GM12878 (cell line): ENCODE results near the gene PLCG2. TPM values are rescaled to one million over a fixed set of nuclear protein-coding genes. Genes with fewer than 3 reads are reported as not detected.

ENCODE experiments used
- ATAC-seq: fragments of 200-7000 bp; cut with Tn5 transposase; 3 replicates; pipeline ENCODE4 v1.9.1; 2020; ENCODE audit warnings: mild to moderate bottlenecking, moderate library complexity
- BruUV-seq: library from RNA; stranded (reverse); fragments of 400-500 nt; replicated peaks from 2 replicates; lab custom pipeline; 2021; lab: Mats Ljungman, UMichigan
- CTCF ChIA-PET: fragments of 300-600 bp; sonication (Branson Sonifier 250); formaldehyde crosslinking; extraction: SDS; loops from one replicate; lab custom pipeline; 2021; ENCODE audit warnings: inconsistent platforms; lab: Yijun Ruan, JAX
- POLR2A ChIA-PET: fragments of 350-600 bp; formaldehyde crosslinking; extraction: SDS; loops from one replicate; lab custom pipeline; 2021; ENCODE audit warnings: inconsistent platforms; lab: Charles Lee
- RAD21 ChIA-PET: fragments of 300-600 bp; sonication (Branson Sonifier 250); formaldehyde crosslinking; loops from one replicate; lab custom pipeline; 2023; ENCODE audit warnings: antibody characterized with exemption; ENCODE audit not compliant: unreplicated experiment; lab: Charles Lee
- SMC1A ChIA-PET: fragments of 300-600 bp; sonication (Branson Sonifier 250); formaldehyde crosslinking; loops from one replicate; lab custom pipeline; 2023; ENCODE audit not compliant: unreplicated experiment, uncharacterized antibody; lab: Charles Lee
- DNase-seq: peaks from one replicate; pipeline ENCODE4 v3.0.0-alpha.2; 2011; ENCODE audit warnings: low read depth, low spot score
- FAIRE-seq: peaks from 3 replicates; lab custom pipeline; 2011; peaks lifted over from hg19 to GRCh38; lab: Jason Lieb, UNC
- H2AFZ ChIP-seq: 2 replicates; pipeline ENCODE4 v1.6.0; 2011; ENCODE audit warnings: low read depth, low read length, control low read depth; ENCODE audit not compliant: control insufficient read depth
- H3K27ac ChIP-seq: 2 replicates; pipeline ENCODE4 v1.5.1; 2011; ENCODE audit warnings: control low read depth; ENCODE audit not compliant: control insufficient read depth, insufficient read depth
- H3K27me3 ChIP-seq, 2 experiments: replicated peaks in 1 of 2; 2 replicates each; pipeline versions ENCODE4 v1.6.0 to v1.6.1; 2011; ENCODE audit warnings: low read length in 1 of 2; ENCODE audit not compliant: control insufficient read depth in 2 of 2, insufficient read depth in 2 of 2
- H3K36me3 ChIP-seq, 2 experiments: 2 replicates each; pipeline ENCODE4 v1.5.1; 2011; ENCODE audit warnings: low read length in 1 of 2; ENCODE audit not compliant: control insufficient read depth in 2 of 2, insufficient read depth in 2 of 2
- H3K4me1 ChIP-seq: 2 replicates; pipeline ENCODE4 v1.6.1; 2011; ENCODE audit warnings: mild to moderate bottlenecking, low read length, moderate library complexity, mixed read lengths; ENCODE audit not compliant: control insufficient read depth, insufficient read depth
- H3K4me2 ChIP-seq: 2 replicates; pipeline ENCODE4 v1.6.0; 2011; ENCODE audit warnings: control low read depth; ENCODE audit not compliant: control insufficient read depth, insufficient read depth
- H3K4me3 ChIP-seq: fragments of 200-600 bp; sonication (generic); 2 replicates; pipeline ENCODE4 v1.5.1; 2016
- H3K79me2 ChIP-seq: 2 replicates; pipeline ENCODE4 v1.6.0; 2011; ENCODE audit warnings: low read length; ENCODE audit not compliant: control insufficient read depth, insufficient read depth
- H3K9ac ChIP-seq: 2 replicates; pipeline ENCODE4 v1.8.0; 2011; ENCODE audit warnings: low read length, control low read depth, mixed read lengths; ENCODE audit not compliant: control insufficient read depth, insufficient read depth
- H3K9me3 ChIP-seq: replicated peaks from 3 replicates; pipeline ENCODE4 v1.5.1; 2011; ENCODE audit warnings: mild to moderate bottlenecking, low read length; ENCODE audit not compliant: control insufficient read depth, insufficient read depth
- H4K20me1 ChIP-seq: 2 replicates; pipeline ENCODE4 v1.6.0; 2011; ENCODE audit not compliant: control insufficient read depth, insufficient read depth
- CBX5 ChIP-seq: sonication (generic); IDR thresholded peaks from 2 replicates; pipeline ENCODE4 v1.6.1; 2016; ENCODE audit warnings: low read depth, moderate library complexity, mild to moderate bottlenecking, inconsistent platforms
- CEBPB ChIP-seq, 2 experiments: fragments of 150-350 bp in 1 of 2; IDR thresholded peaks; 2 replicates each; pipeline ENCODE4 v1.6.1; 2012 to 2014; ENCODE audit warnings: low read depth in 2 of 2, low read length in 2 of 2, borderline replicate concordance in 1 of 2, inconsistent platforms in 1 of 2
- DPF2 ChIP-seq: fragments of 450-650 bp; IDR thresholded peaks from 2 replicates; pipeline ENCODE4 v1.6.1; 2017; ENCODE audit warnings: mild to moderate bottlenecking
- IKZF1 ChIP-seq: fragments of 450-650 bp; conservative IDR thresholded peaks from 2 replicates; pipeline ENCODE4 v1.6.1; 2017; ENCODE audit warnings: antibody characterized with exemption, mild to moderate bottlenecking
- IKZF2 ChIP-seq, 2 experiments: fragments of 450-650 bp; IDR thresholded peaks; 2 replicates each; pipeline ENCODE4 v1.6.1; 2017; ENCODE audit warnings: mild to moderate bottlenecking in 2 of 2, moderate library complexity in 2 of 2
- KAT2A ChIP-seq: conservative IDR thresholded peaks from 2 replicates; pipeline ENCODE4 v1.6.1; 2011; ENCODE audit warnings: low read depth, low read length; ENCODE audit not compliant: control insufficient read depth
- MTA3 ChIP-seq: IDR thresholded peaks from 2 replicates; pipeline ENCODE4 v1.6.1; 2012; ENCODE audit warnings: low read length, inconsistent platforms, borderline replicate concordance
- PKNOX1 ChIP-seq: fragments of 450-650 bp; IDR thresholded peaks from 2 replicates; pipeline ENCODE4 v1.6.1; 2016; ENCODE audit warnings: mild to moderate bottlenecking
- RELA ChIP-seq: fragments of 450-650 bp; IDR thresholded peaks from 2 replicates; pipeline ENCODE4 v1.8.0; 2014; ENCODE audit warnings: borderline replicate concordance; ENCODE audit not compliant: partially characterized antibody
- RUNX3 ChIP-seq: IDR thresholded peaks from 2 replicates; pipeline ENCODE4 v1.6.1; 2012; ENCODE audit warnings: low read length, inconsistent platforms
- SIN3A ChIP-seq: IDR thresholded peaks from 2 replicates; pipeline ENCODE4 v1.6.1; 2012; ENCODE audit warnings: low read depth, low read length, improper control_type of control experiment
- SMC3 ChIP-seq: IDR thresholded peaks from 2 replicates; pipeline ENCODE4 v1.6.1; 2011; ENCODE audit warnings: low read length, improper control_type of control experiment, borderline replicate concordance
- SPI1 ChIP-seq: IDR thresholded peaks from 2 replicates; pipeline ENCODE4 v1.6.1; 2011; ENCODE audit warnings: low read depth, mild to moderate bottlenecking, low read length, moderate library complexity, borderline replicate concordance; ENCODE audit not compliant: insufficient read depth
- TCF7 ChIP-seq: IDR thresholded peaks from 2 replicates; pipeline ENCODE4 v1.6.1; 2014; ENCODE audit warnings: antibody characterized with exemption, borderline replicate concordance
- YY1 ChIP-seq: IDR thresholded peaks from 2 replicates; pipeline ENCODE4 v1.6.1; 2011; ENCODE audit warnings: low read depth, mild to moderate bottlenecking, low read length
- ZBED1 ChIP-seq: IDR thresholded peaks from 2 replicates; pipeline ENCODE4 v1.6.1; 2016; ENCODE audit warnings: borderline replicate concordance
- ZNF207 ChIP-seq: fragments of 450-650 bp; IDR thresholded peaks from 2 replicates; pipeline ENCODE4 v1.6.1; 2014; ENCODE audit warnings: antibody characterized with exemption, mild to moderate bottlenecking, borderline replicate concordance
- WGBS: methylation state at CpG from one replicate; pipeline ENCODE4 v1.1.6; 2016; ENCODE audit warnings: low lambda C conversion rate; ENCODE audit not compliant: insufficient replicate concordance, insufficient coverage; ENCODE audit errors: missing lambda C conversion rate; 5-methylcytosine and 5-hydroxymethylcytosine counted together
- in situ Hi-C: fragments of 300-500 bp; cut with MboI; formaldehyde crosslinking; loops from 9 replicates; pipeline ENCODE4 v1.14.3; 2018; ENCODE audit warnings: mixed read lengths
- intact Hi-C: fragments of 100-400 bp; cut with micrococcal nuclease; formaldehyde crosslinking; loops from one replicate; pipeline ENCODE4 v1.14.2; 2022; ENCODE audit not compliant: unreplicated experiment
- polyA plus RNA-seq, 11 experiments: library from polyadenylated mRNA; depleted of rRNA in 4 of 11; unstranded in 6 of 11; stranded (reverse) in 5 of 11; fragments of >200 nt; fragmentation: Nextera tagmentation in 4 of 11; fragmentation: Illumina TruSeq in 1 of 11; extraction: Ambion mirVana in 4 of 11; extraction: Trizol in 1 of 11; gene quantifications; 1 replicate in 1 of 11; 2 replicates in 10 of 11; pipeline versions ENCODE4 v1.2.1 to v1.2.3, GENCODE V29; 2011 to 2016; ENCODE audit warnings: inconsistent platforms in 2 of 11, missing spikeins in 2 of 11, low read depth in 1 of 11
- total RNA-seq, 4 experiments: library from RNA; depleted of rRNA in 3 of 4; stranded (reverse); fragments of >200 nt in 3 of 4; fragmentation: Illumina TruSeq in 1 of 4; extraction: Trizol in 1 of 4; gene quantifications; 2 replicates each; pipeline versions ENCODE4 v1.2.1 to v1.2.3, GENCODE V29; 2013 to 2021

Gene PLCG2
- total and polyA plus RNA-seq, 10 of the 15 experiments (the other 5 are each of a cell fraction or from before 2014, with no cell fraction given) = 47.6 to 256 (median 149) TPM

- no peak for TF ChIP-seq PKNOX1
- TF ChIP-seq RUNX3 = peak; percentile 58
- TF ChIP-seq DPF2 = no peak
- peak; percentile 22; the same call in 1 of the 2 replicates for TF ChIP-seq IKZF1
- TF ChIP-seq SIN3A = no peak
- no peak for TF ChIP-seq CEBPB (IDR thresholded peaks at IDR 0.05; ENCODE audit: borderline replicate concordance in 1 of 2, low read depth in 2 of 2, low read length in 2 of 2)
- peak; percentile 48; the same call in 1 of the 2 replicates for TF ChIP-seq SPI1
- no peak for TF ChIP-seq SMC3
- no peak for TF ChIP-seq MTA3
- peak in 1 of 2 experiments; percentile 33; a peak in 2 of 4 replicates for TF ChIP-seq IKZF2 (IDR thresholded peaks at IDR 0.05)
- no peak for TF ChIP-seq ZBED1
- no peak for TF ChIP-seq KAT2A
- peak; percentile 19; the same call in 1 of the 2 replicates for TF ChIP-seq YY1
- TF ChIP-seq TCF7 = no peak
- TF ChIP-seq RELA = no peak
- TF ChIP-seq ZNF207 = no peak
- no peak for TF ChIP-seq CBX5
- RAD21 ChIA-PET = interaction anchor here (0.6 to 6.3 kb wide), 7 partner anchors 9 to 78 kb away, joined by 3 to 74 read pairs (median 6); partner anchors contain the start of gene PLCG2
- Histone ChIP-seq H3K79me2 (peaks cover 84% of the 10 kb centered on the region), H3K9ac (peak overlapping the region; percentile 80; the same call in 1 of the 2 replicates), H4K20me1 (no peaks in the 10 kb centered on the region; the same call in 1 of the 2 replicates), H3K4me1 (peaks cover 50% of the 10 kb centered on the region), H3K9me3 (no peaks in the 10 kb centered on the region), H3K27ac (peak overlapping the region; percentile 98), H3K4me2 (peak overlapping the region; percentile 88), H3K27me3 (no peaks in the 10 kb centered on the region), H3K36me3 (peaks cover 27 to 31% of the 10 kb centered on the region in 2 experiments), H3K4me3 (peak overlapping the region; percentile 35; the same call in 1 of the 2 replicates), H2AFZ (no peak overlapping the region)
- WGBS = 8% methylated on average over 2 of the region's 2 CpGs
- ATAC-seq = peak; percentile 4
- in situ Hi-C loops (no loop called here), intact Hi-C loops (loop anchor here (5.0 kb wide), 1 partner anchor 76 kb away; no protein-coding TSS in a partner anchor)
- peak; percentile 49 for FAIRE-seq
- no peak for DNase-seq
- CTCF ChIA-PET = interaction anchor here (0.6 to 2.2 kb wide), 7 partner anchors 11 to 77 kb away, joined by 3 to 16 read pairs (median 4); no protein-coding TSS in a partner anchor
- SMC1A ChIA-PET = interaction anchor here (0.6 to 8.3 kb wide), 13 partner anchors 10 to 91 kb away, joined by 3 to 86 read pairs (median 8); no protein-coding TSS in a partner anchor
- no TSS peak for BruUV-seq
- POLR2A ChIA-PET = interaction anchor here (0.8 to 2.2 kb wide), 11 partner anchors 9 to 56 kb away, joined by 3 to 10 read pairs (median 4); no protein-coding TSS in a partner anchor
Measured at GRCh38 chr16:81796035-81796434, 16.9 kb downstream of the PLCG2 start.
